GM12878 (cell line): ENCODE results near the gene APC2. TPM values are rescaled to one million over a fixed set of nuclear protein-coding genes. Genes with fewer than 3 reads are reported as not detected.

Experiments
- ATAC-seq: fragments of 200-7000 bp; cut with Tn5 transposase; 3 replicates; pipeline ENCODE4 v1.9.1; 2020; ENCODE audit warnings: mild to moderate bottlenecking, moderate library complexity
- BruUV-seq: library from RNA; stranded (reverse); fragments of 400-500 nt; replicated peaks from 2 replicates; lab custom pipeline; 2021; lab: Mats Ljungman, UMichigan
- CTCF ChIA-PET: fragments of 300-600 bp; sonication (Branson Sonifier 250); formaldehyde crosslinking; extraction: SDS; loops from one replicate; lab custom pipeline; 2021; ENCODE audit warnings: inconsistent platforms; lab: Yijun Ruan, JAX
- POLR2A ChIA-PET: fragments of 350-600 bp; formaldehyde crosslinking; extraction: SDS; loops from one replicate; lab custom pipeline; 2021; ENCODE audit warnings: inconsistent platforms; lab: Charles Lee
- RAD21 ChIA-PET: fragments of 300-600 bp; sonication (Branson Sonifier 250); formaldehyde crosslinking; loops from one replicate; lab custom pipeline; 2023; ENCODE audit warnings: antibody characterized with exemption; ENCODE audit not compliant: unreplicated experiment; lab: Charles Lee
- SMC1A ChIA-PET: fragments of 300-600 bp; sonication (Branson Sonifier 250); formaldehyde crosslinking; loops from one replicate; lab custom pipeline; 2023; ENCODE audit not compliant: unreplicated experiment, uncharacterized antibody; lab: Charles Lee
- DNase-seq: peaks from one replicate; pipeline ENCODE4 v3.0.0-alpha.2; 2011; ENCODE audit warnings: low read depth, low spot score
- FAIRE-seq: peaks from 3 replicates; lab custom pipeline; 2011; peaks lifted over from hg19 to GRCh38; lab: Jason Lieb, UNC
- H2AFZ ChIP-seq: 2 replicates; pipeline ENCODE4 v1.6.0; 2011; ENCODE audit warnings: low read depth, low read length, control low read depth; ENCODE audit not compliant: control insufficient read depth
- H3K27ac ChIP-seq: 2 replicates; pipeline ENCODE4 v1.5.1; 2011; ENCODE audit warnings: control low read depth; ENCODE audit not compliant: control insufficient read depth, insufficient read depth
- H3K27me3 ChIP-seq, 2 experiments: replicated peaks in 1 of 2; 2 replicates each; pipeline versions ENCODE4 v1.6.0 to v1.6.1; 2011; ENCODE audit warnings: low read length in 1 of 2; ENCODE audit not compliant: control insufficient read depth in 2 of 2, insufficient read depth in 2 of 2
- H3K36me3 ChIP-seq, 2 experiments: 2 replicates each; pipeline ENCODE4 v1.5.1; 2011; ENCODE audit warnings: low read length in 1 of 2; ENCODE audit not compliant: control insufficient read depth in 2 of 2, insufficient read depth in 2 of 2
- H3K4me1 ChIP-seq: 2 replicates; pipeline ENCODE4 v1.6.1; 2011; ENCODE audit warnings: mild to moderate bottlenecking, low read length, moderate library complexity, mixed read lengths; ENCODE audit not compliant: control insufficient read depth, insufficient read depth
- H3K4me2 ChIP-seq: 2 replicates; pipeline ENCODE4 v1.6.0; 2011; ENCODE audit warnings: control low read depth; ENCODE audit not compliant: control insufficient read depth, insufficient read depth
- H3K4me3 ChIP-seq: fragments of 200-600 bp; sonication (generic); 2 replicates; pipeline ENCODE4 v1.5.1; 2016
- H3K79me2 ChIP-seq: 2 replicates; pipeline ENCODE4 v1.6.0; 2011; ENCODE audit warnings: low read length; ENCODE audit not compliant: control insufficient read depth, insufficient read depth
- H3K9ac ChIP-seq: 2 replicates; pipeline ENCODE4 v1.8.0; 2011; ENCODE audit warnings: low read length, control low read depth, mixed read lengths; ENCODE audit not compliant: control insufficient read depth, insufficient read depth
- H3K9me3 ChIP-seq: replicated peaks from 3 replicates; pipeline ENCODE4 v1.5.1; 2011; ENCODE audit warnings: mild to moderate bottlenecking, low read length; ENCODE audit not compliant: control insufficient read depth, insufficient read depth
- H4K20me1 ChIP-seq: 2 replicates; pipeline ENCODE4 v1.6.0; 2011; ENCODE audit not compliant: control insufficient read depth, insufficient read depth
- BACH1 ChIP-seq: fragments of 450-650 bp; IDR thresholded peaks from 2 replicates; pipeline ENCODE4 v1.6.1; 2017; ENCODE audit warnings: mild to moderate bottlenecking, borderline replicate concordance
- BHLHE40 ChIP-seq, 2 experiments: fragments of 450-650 bp in 1 of 2; IDR thresholded peaks; 2 replicates each; pipeline ENCODE4 v1.6.1; 2011 to 2017; ENCODE audit warnings: low read depth in 2 of 2, borderline replicate concordance in 1 of 2, improper control_type of control experiment in 1 of 2, low read length in 1 of 2, mild to moderate bottlenecking in 1 of 2
- CREM ChIP-seq: IDR thresholded peaks from 2 replicates; pipeline ENCODE4 v1.6.1; 2014; ENCODE audit warnings: antibody characterized with exemption, low read depth
- EED ChIP-seq: sonication (generic); IDR thresholded peaks from 2 replicates; pipeline ENCODE4 v1.6.1; 2016; ENCODE audit warnings: antibody characterized with exemption, low read depth
- IRF4 ChIP-seq: IDR thresholded peaks from 2 replicates; pipeline ENCODE4 v1.6.1; 2011; ENCODE audit warnings: low read depth, low read length
- MTA2 ChIP-seq: fragments of 450-650 bp; IDR thresholded peaks from 2 replicates; pipeline ENCODE4 v1.6.1; 2016; ENCODE audit warnings: low read depth, mild to moderate bottlenecking, moderate library complexity
- NBN ChIP-seq: fragments of 450-650 bp; IDR thresholded peaks from 2 replicates; pipeline ENCODE4 v1.6.1; 2016
- POLR2AphosphoS2 ChIP-seq: IDR thresholded peaks from 2 replicates; pipeline ENCODE4 v1.6.1; 2011; ENCODE audit warnings: low read depth, mild to moderate bottlenecking, low read length, improper control_type of control experiment, moderate library complexity
- RB1 ChIP-seq: fragments of 450-650 bp; formaldehyde crosslinking; IDR thresholded peaks from 2 replicates; pipeline ENCODE4 v1.6.1; 2017; ENCODE audit warnings: mild to moderate bottlenecking, borderline replicate concordance
- TCF3 ChIP-seq: IDR thresholded peaks from 2 replicates; pipeline ENCODE4 v1.6.1; 2012; ENCODE audit warnings: low read depth, mild to moderate bottlenecking, low read length, borderline replicate concordance; ENCODE audit not compliant: insufficient read depth
- WRNIP1 ChIP-seq: IDR thresholded peaks from 2 replicates; pipeline ENCODE4 v1.6.1; 2011; ENCODE audit warnings: low read depth, low read length, improper control_type of control experiment, borderline replicate concordance
- ZNF217 ChIP-seq: fragments of 450-650 bp; IDR thresholded peaks from 2 replicates; pipeline ENCODE4 v1.6.1; 2017; ENCODE audit warnings: antibody characterized with exemption, mild to moderate bottlenecking
- WGBS: methylation state at CpG from one replicate; pipeline ENCODE4 v1.1.6; 2016; ENCODE audit warnings: low lambda C conversion rate; ENCODE audit not compliant: insufficient replicate concordance, insufficient coverage; ENCODE audit errors: missing lambda C conversion rate; 5-methylcytosine and 5-hydroxymethylcytosine counted together
- in situ Hi-C: fragments of 300-500 bp; cut with MboI; formaldehyde crosslinking; loops from 9 replicates; pipeline ENCODE4 v1.14.3; 2018; ENCODE audit warnings: mixed read lengths
- intact Hi-C: fragments of 100-400 bp; cut with micrococcal nuclease; formaldehyde crosslinking; loops from one replicate; pipeline ENCODE4 v1.14.2; 2022; ENCODE audit not compliant: unreplicated experiment
- polyA plus RNA-seq, 11 experiments: library from polyadenylated mRNA; depleted of rRNA in 4 of 11; unstranded in 6 of 11; stranded (reverse) in 5 of 11; fragments of >200 nt; fragmentation: Nextera tagmentation in 4 of 11; fragmentation: Illumina TruSeq in 1 of 11; extraction: Ambion mirVana in 4 of 11; extraction: Trizol in 1 of 11; gene quantifications; 1 replicate in 1 of 11; 2 replicates in 10 of 11; pipeline versions ENCODE4 v1.2.1 to v1.2.3, GENCODE V29; 2011 to 2016; ENCODE audit warnings: inconsistent platforms in 2 of 11, missing spikeins in 2 of 11, low read depth in 1 of 11
- total RNA-seq, 4 experiments: library from RNA; depleted of rRNA in 3 of 4; stranded (reverse); fragments of >200 nt in 3 of 4; fragmentation: Illumina TruSeq in 1 of 4; extraction: Trizol in 1 of 4; gene quantifications; 2 replicates each; pipeline versions ENCODE4 v1.2.1 to v1.2.3, GENCODE V29; 2013 to 2021
- TF ChIP-seq, protein P1 (sequence below): IDR thresholded peaks from 2 replicates; pipeline ENCODE4 v1.6.1; 2012; ENCODE audit warnings: mild to moderate bottlenecking, low read depth, low read length
- TF ChIP-seq, protein P2 (sequence below): fragments of 450-650 bp; IDR thresholded peaks from 2 replicates; pipeline ENCODE4 v1.6.1; 2016; ENCODE audit warnings: mild to moderate bottlenecking

The APC2 gene
- total and polyA plus RNA-seq, 10 of the 15 experiments (the other 5 are each of a cell fraction or from before 2014, with no cell fraction given), result under 0.01 to 0.73 (median 0.04) TPM; not detected in 5

DNA sequence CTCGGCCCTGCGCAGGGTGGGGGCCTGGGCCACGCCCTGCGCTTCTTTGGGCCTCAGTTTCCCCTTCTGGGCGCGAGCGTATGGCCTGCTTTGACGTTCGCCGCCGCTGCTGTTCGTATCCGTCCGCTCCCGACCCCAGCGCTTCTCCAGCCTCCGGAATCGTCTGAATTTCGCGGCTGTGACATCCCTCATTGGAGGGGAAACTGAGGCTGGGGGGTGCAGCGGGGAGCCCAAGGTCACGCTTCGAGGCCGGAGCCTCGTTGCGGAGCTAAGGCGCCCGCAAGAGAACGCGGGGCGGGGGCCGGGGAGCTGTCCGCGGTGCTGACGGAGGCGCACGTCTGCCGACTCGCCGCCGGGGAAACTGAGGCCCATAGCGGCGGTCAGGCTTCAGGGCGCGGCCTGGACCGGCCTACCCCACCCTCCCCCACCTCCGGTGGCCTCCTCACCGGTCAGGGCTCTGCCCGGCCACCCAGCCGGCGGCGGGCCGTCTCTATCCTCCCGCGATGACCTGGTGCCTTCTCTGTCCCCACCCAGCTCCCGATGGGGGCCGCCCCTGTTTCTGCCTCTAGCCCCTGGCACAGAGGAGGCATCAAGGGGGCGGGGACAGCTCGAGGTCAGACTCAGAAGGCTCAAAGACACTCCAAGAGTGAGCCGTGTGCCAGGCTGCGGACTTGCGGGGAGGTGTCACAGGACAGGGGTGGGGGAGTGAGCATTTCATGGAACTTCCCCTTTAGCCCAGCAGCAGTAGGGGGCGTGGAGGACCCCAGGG lies 3.0 kb upstream of the APC2 start (continued):
- TF ChIP-seq, protein P1, sequence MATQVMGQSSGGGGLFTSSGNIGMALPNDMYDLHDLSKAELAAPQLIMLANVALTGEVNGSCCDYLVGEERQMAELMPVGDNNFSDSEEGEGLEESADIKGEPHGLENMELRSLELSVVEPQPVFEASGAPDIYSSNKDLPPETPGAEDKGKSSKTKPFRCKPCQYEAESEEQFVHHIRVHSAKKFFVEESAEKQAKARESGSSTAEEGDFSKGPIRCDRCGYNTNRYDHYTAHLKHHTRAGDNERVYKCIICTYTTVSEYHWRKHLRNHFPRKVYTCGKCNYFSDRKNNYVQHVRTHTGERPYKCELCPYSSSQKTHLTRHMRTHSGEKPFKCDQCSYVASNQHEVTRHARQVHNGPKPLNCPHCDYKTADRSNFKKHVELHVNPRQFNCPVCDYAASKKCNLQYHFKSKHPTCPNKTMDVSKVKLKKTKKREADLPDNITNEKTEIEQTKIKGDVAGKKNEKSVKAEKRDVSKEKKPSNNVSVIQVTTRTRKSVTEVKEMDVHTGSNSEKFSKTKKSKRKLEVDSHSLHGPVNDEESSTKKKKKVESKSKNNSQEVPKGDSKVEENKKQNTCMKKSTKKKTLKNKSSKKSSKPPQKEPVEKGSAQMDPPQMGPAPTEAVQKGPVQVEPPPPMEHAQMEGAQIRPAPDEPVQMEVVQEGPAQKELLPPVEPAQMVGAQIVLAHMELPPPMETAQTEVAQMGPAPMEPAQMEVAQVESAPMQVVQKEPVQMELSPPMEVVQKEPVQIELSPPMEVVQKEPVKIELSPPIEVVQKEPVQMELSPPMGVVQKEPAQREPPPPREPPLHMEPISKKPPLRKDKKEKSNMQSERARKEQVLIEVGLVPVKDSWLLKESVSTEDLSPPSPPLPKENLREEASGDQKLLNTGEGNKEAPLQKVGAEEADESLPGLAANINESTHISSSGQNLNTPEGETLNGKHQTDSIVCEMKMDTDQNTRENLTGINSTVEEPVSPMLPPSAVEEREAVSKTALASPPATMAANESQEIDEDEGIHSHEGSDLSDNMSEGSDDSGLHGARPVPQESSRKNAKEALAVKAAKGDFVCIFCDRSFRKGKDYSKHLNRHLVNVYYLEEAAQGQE, result peak; percentile 91

DNA sequence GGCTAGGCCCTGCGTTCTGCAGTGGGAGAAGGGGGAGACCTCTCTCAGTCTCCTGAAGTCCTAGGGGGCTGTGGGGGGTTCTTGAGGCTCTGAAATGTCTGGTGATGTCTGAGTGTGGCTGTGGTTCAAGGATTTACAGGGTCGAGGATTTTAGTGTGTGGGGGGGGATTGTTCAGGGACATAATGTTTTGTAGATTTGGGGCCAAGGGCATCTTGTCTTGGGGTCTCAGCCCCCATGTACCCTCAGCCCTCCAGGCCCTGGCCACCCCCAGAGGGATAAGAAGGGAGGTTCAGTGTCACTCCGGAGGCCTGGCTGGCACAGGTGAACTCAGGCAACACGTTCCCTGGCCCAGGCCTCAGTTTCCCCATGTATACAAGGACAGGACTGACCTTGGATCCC lies 2.4 kb upstream of the APC2 start:
- Histone ChIP-seq H3K36me3 (0 out of 4 replicates have a peak, but pooled peaks cover 0 to under 1% of the 10 kb centered on the region in 2 experiments), H3K27ac (no peak overlapping the region), H3K4me1 (peaks cover 7% of the 10 kb centered on the region; the same call in 1 of the 2 replicates), H3K9me3 (no peaks in the 10 kb centered on the region), H3K4me2 (no peak overlapping the region), H2AFZ (no peak overlapping the region), H3K79me2 (no peaks in the 10 kb centered on the region), H3K4me3 (no peak overlapping the region), H3K9ac (no peak overlapping the region), H3K27me3 (peaks cover 10 to 14% of the 10 kb centered on the region in 2 experiments), H4K20me1 (no peaks in the 10 kb centered on the region)
- 20% methylated on average over 4 of the region's 4 CpGs for WGBS
- DNase-seq (no peak), FAIRE-seq (no peak), ATAC-seq (no peak)
- ChIA-PET RAD21 (no interaction called here), CTCF (no interaction called here), SMC1A (no interaction called here), POLR2A (no interaction called here)
- BruUV-seq, result no TSS peak
- in situ Hi-C loops, result no loop called here
- intact Hi-C loops, result no loop called here
- TF ChIP-seq RB1, result no peak
- TF ChIP-seq NBN, result no peak
- no peak for TF ChIP-seq WRNIP1
- TF ChIP-seq BACH1, result no peak
- TF ChIP-seq POLR2AphosphoS2, result no peak
- TF ChIP-seq, protein P2, sequence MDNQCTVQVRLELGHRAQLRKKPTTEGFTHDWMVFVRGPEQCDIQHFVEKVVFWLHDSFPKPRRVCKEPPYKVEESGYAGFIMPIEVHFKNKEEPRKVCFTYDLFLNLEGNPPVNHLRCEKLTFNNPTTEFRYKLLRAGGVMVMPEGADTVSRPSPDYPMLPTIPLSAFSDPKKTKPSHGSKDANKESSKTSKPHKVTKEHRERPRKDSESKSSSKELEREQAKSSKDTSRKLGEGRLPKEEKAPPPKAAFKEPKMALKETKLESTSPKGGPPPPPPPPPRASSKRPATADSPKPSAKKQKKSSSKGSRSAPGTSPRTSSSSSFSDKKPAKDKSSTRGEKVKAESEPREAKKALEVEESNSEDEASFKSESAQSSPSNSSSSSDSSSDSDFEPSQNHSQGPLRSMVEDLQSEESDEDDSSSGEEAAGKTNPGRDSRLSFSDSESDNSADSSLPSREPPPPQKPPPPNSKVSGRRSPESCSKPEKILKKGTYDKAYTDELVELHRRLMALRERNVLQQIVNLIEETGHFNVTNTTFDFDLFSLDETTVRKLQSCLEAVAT, result no peak
- TF ChIP-seq CREM, result no peak
- TF ChIP-seq BHLHE40 (IDR thresholded peaks at IDR 0.05; ENCODE audit: borderline replicate concordance in 1 of 2, low read depth in 2 of 2, low read length in 1 of 2), result no peak
- TF ChIP-seq TCF3, result no peak
- no peak for TF ChIP-seq MTA2
- no peak for TF ChIP-seq IRF4
- no peak for TF ChIP-seq EED
- TF ChIP-seq ZNF217, result no peak
